Stomach (tissue), 4 donors: ENCODE data around the gene ANGPTL8.

Experiments
- POLR2A ChIP-seq, 4 donors: fragments of 450-650 bp; IDR thresholded peaks; one replicate each; pipeline ENCODE4 v1.6.1; 2016; ENCODE audit warnings: antibody characterized with exemption in 4 of 4, control low read depth in 2 of 4, mild to moderate bottlenecking in 1 of 4, moderate library complexity in 1 of 4
- TF ChIP-seq, protein P1 (sequence below), 7 experiments: fragments of 450-650 bp in 4 of 7; fragments of 200-600 bp in 3 of 7; sonication (generic) in 3 of 7; IDR thresholded peaks; one replicate each; pipeline ENCODE4 v1.5.1; 2016 to 2019; ENCODE audit warnings: antibody characterized with exemption in 7 of 7, control low read depth in 2 of 7, mild to moderate bottlenecking in 1 of 7

DNA sequence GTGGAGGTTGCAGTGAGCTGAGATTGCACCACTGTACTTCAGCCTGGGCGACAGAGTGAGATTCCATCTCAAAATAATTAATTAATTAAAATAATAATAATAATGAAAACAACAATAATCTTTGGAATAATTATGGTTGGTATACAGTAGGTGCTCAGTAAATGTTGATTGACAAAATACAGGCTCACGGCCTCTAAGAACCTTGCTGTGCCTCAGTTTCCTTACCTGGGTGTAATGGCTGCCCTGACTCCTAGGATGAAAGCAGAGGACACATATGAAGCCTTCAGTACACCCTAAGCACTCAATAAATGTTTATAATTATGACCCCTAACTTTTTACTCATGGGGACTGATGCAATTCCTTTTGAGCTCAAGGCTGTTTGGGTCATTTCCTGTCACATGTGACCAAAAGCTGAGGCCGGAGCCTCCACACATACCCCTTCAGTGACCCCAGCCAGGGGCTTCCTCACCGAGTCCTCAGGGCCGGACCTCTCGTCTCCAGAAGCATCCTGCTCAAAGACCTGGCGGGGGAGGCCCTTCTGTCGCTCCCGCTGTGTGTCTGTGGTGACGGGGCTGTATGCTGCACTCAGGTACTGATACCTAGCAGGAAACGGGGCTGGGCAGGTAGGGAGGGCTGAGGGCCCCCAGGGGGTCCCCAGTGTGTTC lies 12.4 kb downstream of the ANGPTL8 start:
- TF ChIP-seq, protein P1, sequence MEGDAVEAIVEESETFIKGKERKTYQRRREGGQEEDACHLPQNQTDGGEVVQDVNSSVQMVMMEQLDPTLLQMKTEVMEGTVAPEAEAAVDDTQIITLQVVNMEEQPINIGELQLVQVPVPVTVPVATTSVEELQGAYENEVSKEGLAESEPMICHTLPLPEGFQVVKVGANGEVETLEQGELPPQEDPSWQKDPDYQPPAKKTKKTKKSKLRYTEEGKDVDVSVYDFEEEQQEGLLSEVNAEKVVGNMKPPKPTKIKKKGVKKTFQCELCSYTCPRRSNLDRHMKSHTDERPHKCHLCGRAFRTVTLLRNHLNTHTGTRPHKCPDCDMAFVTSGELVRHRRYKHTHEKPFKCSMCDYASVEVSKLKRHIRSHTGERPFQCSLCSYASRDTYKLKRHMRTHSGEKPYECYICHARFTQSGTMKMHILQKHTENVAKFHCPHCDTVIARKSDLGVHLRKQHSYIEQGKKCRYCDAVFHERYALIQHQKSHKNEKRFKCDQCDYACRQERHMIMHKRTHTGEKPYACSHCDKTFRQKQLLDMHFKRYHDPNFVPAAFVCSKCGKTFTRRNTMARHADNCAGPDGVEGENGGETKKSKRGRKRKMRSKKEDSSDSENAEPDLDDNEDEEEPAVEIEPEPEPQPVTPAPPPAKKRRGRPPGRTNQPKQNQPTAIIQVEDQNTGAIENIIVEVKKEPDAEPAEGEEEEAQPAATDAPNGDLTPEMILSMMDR (IDR thresholded peaks at IDR 0.05) = no peak
- TF ChIP-seq POLR2A (IDR thresholded peaks at IDR 0.05) = no peak
